Superior temporal gyrus (tissue), 1 donor: ENCODE measurements around the gene SPATA13.

Experiments
- DNase-seq: peaks from one replicate; pipeline ENCODE4 v3.0.0-alpha.2; 2016; ENCODE audit errors: extremely low spot score

Gene SPATA13

GRCh38 chr13:24222756-24223155 lies 62.2 kb downstream of the SPATA13 start:
- no peak for DNase-seq

GRCh38 chr13:24223341-24224231 lies 63.1 kb downstream of the SPATA13 start:
- no peak for DNase-seq

GRCh38 chr13:24224232-24224680 lies 63.7 kb downstream of the SPATA13 start:
- no peak for DNase-seq

- no peak for DNase-seq
Observed at GRCh38 chr13:24225062-24225461, 64.5 kb downstream of the SPATA13 start.

GRCh38 chr13:24225930-24226329 lies 65.4 kb downstream of the SPATA13 start:
- DNase-seq = no peak

- DNase-seq = no peak
Observed at GRCh38 chr13:24226762-24227161, 66.2 kb downstream of the SPATA13 start.

- DNase-seq = peak; percentile 90
Observed at GRCh38 chr13:24228852-24229458, 68.4 kb downstream of the SPATA13 start.

- DNase-seq = no peak
Observed at GRCh38 chr13:24230428-24231072, 70.0 kb downstream of the SPATA13 start.

- DNase-seq = no peak
Observed at GRCh38 chr13:24231377-24231776, 70.9 kb downstream of the SPATA13 start.

GRCh38 chr13:24232037-24232436 lies 71.5 kb downstream of the SPATA13 start:
- no peak for DNase-seq

- DNase-seq = no peak
Observed at GRCh38 chr13:24232474-24232873, 72.0 kb downstream of the SPATA13 start.

GRCh38 chr13:24233351-24233901 lies 72.9 kb downstream of the SPATA13 start:
- no peak for DNase-seq

- no peak for DNase-seq
Observed at GRCh38 chr13:24234200-24234915, 73.8 kb downstream of the SPATA13 start.

GRCh38 chr13:24237356-24237755 lies 76.8 kb downstream of the SPATA13 start:
- DNase-seq = no peak

- no peak for DNase-seq
Observed at GRCh38 chr13:24241336-24241735, 80.8 kb downstream of the SPATA13 start.

- DNase-seq = no peak
Observed at GRCh38 chr13:24242100-24242499, 81.6 kb downstream of the SPATA13 start.

- no peak for DNase-seq
Observed at GRCh38 chr13:24243302-24243701, 82.8 kb downstream of the SPATA13 start.

- DNase-seq = no peak
Observed at GRCh38 chr13:24244802-24245201, 84.3 kb downstream of the SPATA13 start.

- DNase-seq = no peak
Observed at GRCh38 chr13:24247016-24247415, 86.5 kb downstream of the SPATA13 start.

GRCh38 chr13:24249624-24250023 lies 89.1 kb downstream of the SPATA13 start:
- DNase-seq = no peak

- no peak for DNase-seq
Observed at GRCh38 chr13:24250376-24251057, 90.0 kb downstream of the SPATA13 start.
